COLO668 (cell line): ENCODE results near the gene MAP3K5.

Experiments
- DNase-seq: peaks from one replicate; lab custom pipeline; 2025; ENCODE audit not compliant: unreplicated experiment; lab: John Stamatoyannopoulos, UW

Gene MAP3K5

DNA sequence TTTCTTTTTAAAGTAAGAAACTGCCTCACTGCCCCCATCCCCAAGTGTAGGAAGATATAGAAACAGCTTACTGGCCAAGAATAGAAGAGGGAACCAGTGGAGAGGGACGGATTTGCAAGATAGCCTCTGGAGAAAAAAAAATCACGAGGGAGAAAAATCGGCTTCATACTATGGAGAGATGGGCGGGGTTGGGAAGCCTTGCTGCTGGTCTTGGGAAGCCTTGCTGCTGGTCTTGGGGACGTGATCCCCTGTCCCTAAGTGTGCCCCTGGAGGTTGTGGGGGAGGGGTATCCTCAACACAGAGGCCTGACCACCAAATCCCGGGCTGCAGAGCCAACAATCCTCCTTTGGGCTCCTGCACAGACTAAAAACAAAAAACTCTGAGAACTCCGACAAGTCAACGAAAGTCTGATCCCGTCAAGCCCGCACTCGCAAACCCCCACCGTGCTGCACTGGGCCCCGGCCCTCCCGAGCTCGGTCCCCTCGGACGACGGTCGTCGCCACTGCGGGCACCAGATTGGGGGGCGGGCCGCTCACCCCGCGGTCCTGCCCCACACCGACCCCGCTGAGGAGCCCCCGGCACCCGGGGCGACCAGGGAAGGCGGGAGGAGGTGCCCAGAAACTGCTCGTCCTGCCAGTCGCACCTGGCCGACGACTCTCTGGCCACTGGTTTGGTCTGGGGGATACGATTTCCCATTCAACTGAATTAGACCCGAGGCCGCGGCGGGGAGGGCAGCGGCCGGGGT lies 242.8 kb downstream of the MAP3K5 start:
- DNase-seq = peak; percentile 32

DNA sequence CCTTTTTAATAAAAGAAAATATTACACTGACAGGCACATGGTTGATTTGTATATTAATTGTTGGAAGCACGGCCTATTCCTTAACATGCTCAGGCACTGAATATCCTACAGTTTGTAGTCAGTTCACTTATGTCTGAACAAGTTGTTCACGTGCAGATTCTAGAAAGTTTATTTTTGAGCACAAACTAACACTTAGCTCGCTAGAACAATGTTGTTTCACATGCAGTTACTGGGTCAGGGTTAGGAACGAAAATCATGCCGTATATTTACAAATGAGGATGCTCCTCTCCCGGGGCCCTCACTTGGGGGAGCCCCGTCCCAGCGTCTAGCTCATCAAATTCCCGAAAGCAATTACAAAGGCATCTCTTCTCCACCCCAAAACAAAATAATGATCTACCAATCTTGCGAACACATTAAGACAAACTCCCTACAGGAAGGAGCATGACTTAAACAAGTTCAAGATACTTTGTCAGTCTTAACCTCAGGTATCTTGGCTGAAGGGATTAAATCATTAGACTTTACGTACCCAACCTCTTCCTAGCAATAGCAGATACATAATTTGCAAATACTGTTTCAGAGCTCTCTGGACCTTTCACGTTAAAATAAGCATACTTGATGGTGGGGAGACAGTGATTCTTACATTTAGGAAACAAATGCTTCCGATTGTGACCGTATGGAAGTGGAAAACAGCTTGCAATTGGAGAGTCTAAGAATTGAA lies 243.5 kb downstream of the MAP3K5 start:
- no peak for DNase-seq

DNA sequence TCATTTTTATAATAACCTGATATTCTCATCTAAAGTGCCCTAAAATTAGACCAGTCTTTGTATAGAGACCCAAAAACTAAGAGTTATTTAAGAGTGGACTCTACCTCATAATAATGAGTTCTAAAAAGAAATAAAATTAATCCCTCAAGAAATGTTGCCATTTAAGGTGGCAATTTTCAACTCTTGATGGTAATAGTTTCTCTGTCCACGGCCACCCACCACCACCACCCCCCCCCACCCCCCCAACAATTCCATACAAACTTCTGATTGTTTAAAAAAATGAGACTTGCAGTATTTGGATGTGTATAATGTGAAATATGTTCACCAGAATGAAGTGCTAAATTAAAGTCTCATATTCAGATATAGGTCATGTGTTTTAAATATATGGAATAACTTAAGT lies 244.4 kb downstream of the MAP3K5 start:
- DNase-seq = no peak

DNA sequence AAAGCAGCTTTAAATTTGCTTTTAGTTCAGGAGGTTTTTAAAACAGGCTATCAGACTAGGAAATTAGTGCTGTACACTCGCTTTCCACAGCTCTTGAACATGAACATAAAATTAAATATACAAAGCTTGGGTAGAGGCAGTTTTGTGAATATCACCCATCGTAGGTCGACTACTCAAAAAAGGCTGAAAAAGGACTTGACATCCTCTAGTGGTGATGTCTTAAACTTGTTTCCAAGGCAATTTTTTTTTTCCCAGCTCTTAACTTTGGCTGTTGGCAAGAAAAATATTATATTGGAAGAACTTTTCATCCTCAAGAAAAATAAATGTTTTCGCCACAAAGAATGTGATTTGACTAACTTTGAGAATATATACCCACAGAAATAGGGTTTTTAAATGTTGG lies 244.9 kb downstream of the MAP3K5 start:
- DNase-seq = no peak

DNA sequence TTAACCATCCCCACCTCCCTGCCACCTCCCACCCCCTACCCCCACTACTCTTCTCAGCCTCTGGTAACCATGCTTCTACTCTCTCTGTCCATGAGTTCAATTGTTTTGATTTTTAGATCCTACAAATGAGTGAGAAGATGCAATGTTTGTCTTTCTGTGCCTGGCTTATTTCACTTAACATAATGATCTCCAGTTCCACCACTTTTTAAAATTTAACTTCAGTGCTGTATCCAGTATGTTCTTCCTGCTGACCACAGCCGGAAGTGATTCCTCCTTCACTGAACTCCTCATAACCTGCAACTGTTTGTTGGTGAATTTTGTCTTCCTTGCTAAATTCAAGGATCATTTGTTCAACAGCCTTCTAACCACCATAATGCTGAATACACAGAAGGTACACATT lies 245.9 kb downstream of the MAP3K5 start:
- DNase-seq = no peak

DNA sequence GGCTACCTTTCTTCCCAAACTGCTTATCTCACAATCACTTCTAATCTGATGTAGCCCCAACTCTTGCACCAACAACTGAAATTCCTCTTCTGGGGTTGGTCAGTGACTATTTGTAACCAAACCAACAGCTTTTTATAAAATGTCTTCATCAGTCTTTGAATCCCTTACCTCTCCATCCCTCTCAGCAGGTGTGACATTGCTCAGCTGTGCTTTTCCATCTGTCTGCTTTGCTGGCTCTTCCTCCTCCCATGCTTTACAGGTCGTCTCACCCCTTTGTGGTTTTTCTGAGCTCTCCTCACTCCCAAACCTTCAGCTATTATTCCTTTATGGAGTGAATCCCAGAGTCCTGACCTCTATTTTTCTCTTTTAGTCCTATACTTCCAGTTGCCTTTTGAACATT lies 248.0 kb downstream of the MAP3K5 start:
- no peak for DNase-seq

DNA sequence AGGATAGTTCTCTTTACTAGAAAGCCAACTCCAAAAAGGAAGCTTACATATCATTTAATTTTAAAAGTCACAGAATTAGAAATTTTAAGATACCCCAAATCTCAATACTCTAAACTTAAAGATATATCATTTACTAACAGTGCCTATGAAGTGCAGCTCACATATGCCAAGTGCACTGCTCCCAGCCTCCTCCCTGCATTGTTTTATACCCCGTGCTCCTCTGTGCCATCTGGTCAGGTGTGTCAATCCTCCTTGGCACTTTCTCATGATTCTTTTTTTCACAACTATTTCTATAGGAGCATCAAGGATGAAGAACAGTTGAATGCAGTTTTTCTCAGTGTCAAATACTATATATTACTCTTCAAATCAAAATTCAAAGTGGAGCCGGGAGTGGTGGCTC lies 250.9 kb downstream of the MAP3K5 start:
- DNase-seq = no peak

DNA sequence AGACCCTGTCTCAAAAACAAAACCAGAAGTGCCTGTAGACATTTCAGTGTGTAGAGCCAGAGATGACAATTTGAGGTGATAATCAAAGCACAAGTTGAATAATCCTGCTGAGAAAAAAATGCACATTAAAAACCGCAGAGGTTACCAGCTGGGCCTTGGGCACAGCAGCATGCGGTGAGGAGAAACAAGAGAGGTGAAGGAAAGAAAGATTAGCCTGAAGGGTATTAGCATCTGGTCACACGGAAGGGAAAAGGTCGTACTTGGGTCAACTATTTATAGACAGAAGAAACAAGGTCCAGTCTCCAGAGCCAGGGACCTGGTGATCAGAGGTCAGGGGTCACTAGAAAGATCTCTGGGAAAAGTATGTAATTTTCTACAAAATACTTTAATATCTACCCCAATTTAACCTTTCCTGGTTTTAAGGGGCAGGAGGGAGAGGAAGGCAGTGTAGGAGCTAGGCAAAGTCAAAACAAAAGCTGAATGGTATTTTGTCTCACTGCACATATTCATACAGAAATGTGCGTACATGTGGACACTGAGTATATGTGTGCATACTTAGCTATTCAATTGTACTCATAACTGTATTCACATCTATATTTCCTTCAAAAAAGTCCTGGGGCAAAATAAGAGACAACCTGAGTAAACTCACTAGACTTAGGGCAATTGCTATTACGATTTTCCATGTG lies 252.2 kb downstream of the MAP3K5 start:
- no peak for DNase-seq

DNA sequence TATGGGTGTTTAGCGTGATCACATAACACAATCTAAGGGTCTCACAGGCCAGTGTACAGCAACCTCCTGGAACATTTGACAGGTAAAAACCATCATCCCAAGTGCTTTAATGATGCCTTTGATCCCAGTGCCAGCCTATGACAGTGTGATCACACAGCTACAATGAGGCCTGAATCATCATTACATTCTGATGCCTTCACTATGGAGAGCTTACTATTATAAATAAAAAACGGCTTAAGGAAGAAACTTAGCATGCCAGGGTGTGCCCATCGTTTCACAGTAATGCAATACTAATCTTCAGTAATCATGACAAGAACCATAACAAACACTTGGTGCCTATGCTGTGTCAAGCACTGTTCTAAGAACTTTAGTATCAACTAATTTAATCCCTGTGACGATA lies 253.4 kb downstream of the MAP3K5 start:
- no peak for DNase-seq

DNA sequence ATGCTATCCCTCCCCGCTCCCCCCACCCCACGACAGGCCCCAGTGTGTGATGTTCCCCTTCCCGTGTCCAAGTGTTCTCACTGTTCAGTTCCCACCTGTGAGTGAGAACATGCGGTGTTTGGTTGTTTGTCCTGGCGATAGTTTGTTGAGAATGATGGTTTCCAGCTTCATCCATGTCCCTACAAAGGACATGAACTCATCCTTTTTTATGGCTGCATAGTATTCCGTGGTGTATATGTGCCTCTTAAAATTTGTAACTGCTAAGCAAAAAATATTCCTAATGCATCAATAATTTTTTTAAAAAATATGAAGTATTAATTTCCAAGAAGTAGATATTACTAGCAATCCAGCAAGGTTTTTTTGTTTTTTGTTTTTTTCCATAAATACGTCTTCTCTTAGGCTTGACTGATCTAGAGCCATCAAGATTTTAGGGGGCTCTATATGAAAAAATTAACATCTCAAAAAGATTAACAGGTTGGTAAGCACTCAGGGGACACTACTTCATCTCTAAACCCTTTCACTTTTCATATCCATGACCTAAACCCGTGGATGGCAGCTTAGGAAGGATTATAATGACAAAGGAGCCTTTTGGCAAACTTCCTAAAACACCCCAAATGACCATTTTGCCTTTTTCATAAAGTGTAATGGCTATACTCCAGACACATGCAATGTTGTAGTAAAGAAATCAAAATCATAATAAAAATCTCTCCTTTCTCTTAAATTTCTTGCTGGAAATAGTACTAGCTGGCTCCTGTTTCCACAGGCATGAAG lies 256.2 kb downstream of the MAP3K5 start:
- DNase-seq = no peak

DNA sequence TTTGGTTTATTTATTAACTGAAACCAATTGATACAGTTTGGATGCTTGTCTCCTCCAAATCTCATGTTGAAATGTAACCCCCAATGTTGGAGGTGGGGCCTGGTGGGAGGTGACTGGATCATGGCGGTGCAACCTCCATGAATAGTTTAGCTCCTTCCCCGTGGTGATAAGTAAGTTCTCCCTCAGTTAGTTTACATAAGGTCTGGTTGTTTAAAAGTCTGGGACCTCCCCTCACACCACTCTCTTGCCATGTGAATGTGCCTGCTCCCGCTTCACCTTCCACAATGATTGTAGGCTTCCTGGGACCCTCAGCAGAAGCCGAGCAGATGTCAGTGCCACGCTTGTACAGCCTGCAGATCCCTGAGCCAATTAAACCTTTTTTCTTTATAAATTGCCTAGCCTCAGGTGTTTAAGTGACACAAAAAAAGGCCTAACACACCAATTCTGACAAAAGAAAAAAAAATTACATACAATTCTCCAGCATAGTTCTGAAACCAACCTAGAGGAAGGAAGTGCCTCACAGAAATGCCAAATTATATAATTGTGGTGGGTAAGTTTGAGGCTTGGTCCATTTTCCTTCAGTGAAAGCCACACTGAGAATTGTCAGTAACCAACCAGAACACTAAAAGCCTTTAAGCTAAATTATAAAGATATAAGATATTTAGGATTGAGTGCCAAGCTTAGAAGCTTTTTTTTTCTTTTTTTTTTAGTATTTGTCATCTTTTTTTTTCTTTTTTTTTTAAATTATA lies 257.1 kb downstream of the MAP3K5 start:
- DNase-seq = no peak

DNA sequence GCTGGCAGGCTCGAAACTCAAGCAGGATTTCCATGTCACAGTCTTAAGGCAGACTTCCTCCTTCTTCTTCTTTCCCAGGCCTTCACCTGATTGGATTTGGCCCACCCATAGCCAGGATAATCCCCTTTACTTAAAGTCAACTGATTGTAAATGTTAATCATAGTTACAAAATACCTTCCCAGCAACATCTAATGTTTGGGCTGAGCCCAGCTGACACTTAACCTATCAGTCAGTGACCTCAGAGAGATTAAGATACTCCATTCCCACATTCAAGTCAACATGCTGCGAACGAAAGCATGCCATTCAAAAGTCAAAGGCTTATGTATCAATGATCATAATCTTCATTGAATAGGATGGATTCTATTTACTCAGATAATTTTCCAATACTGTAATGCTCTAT lies 258.0 kb downstream of the MAP3K5 start:
- DNase-seq = no peak

DNA sequence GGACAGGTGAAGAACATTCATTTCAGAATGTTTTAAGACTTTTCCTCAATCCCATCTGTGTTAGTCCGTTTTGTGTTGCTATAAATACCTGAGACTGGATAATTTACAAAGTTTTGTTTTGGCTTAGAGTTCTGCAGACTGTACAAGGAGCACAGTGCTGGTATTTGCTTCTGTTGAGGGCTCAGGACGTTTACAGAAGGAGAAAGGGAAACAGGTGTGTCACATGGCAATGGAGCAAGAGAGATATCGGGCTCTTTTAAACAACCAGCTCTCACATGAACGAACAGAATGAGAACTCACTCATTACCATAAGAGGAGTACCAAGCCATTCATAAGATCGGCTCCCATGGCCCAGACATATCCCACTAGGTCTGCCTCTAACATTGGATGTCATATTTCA lies 258.8 kb downstream of the MAP3K5 start:
- no peak for DNase-seq

DNA sequence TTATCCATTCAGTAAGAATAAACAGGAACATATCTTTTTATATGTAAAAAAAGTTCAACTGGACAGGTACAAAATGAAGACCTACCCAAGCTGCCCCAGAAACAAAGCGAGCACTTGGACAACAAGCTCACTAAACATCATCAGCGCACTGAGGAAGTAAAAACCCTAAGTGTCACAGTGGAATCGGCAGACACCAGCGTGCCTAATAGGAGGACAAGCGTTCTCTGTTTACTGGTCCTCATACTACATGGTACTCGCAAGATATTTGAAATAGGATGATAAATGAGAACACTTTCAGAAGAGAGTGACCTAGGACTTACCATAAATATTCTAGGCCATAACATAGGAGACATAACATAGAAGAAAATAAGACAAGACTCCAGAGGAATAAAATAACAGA lies 260.2 kb downstream of the MAP3K5 start:
- DNase-seq = no peak

DNA sequence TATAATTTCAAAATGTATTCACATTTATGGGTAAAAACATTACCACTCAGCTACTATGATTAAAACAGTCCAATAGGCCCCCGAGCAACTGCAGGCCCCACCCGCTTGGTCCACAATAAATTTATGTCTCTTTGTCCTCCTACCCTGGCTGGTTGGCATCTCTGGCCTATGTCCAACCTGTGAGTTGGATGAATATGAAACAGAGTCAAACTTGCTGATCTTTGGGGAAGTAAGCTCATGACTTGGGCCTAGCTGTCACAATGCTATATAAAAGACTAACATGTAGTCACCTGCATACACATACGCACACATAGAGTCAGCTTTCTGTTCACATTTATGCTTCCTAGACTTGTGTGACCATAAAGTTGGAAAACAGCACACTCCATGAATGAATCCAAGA lies 262.6 kb downstream of the MAP3K5 start:
- DNase-seq = no peak

DNA sequence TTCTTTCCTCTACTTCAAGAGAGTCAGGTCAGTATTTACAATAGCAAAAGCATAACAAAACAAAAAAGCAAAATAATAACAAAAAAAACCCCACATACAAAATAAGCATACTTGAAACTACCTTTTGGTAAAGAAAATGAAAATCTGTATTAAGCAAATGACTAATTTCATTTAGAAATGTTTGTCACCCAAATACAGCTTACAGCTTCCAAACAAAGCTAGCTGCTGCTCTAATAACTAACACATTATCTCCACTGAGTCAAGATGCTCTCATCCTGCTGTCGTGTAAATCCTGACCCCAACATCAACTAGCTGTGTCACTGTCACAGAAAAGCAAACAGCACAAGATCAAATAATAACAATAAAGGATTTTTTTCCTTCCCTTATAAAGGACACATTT lies 263.8 kb downstream of the MAP3K5 start:
- DNase-seq = no peak

DNA sequence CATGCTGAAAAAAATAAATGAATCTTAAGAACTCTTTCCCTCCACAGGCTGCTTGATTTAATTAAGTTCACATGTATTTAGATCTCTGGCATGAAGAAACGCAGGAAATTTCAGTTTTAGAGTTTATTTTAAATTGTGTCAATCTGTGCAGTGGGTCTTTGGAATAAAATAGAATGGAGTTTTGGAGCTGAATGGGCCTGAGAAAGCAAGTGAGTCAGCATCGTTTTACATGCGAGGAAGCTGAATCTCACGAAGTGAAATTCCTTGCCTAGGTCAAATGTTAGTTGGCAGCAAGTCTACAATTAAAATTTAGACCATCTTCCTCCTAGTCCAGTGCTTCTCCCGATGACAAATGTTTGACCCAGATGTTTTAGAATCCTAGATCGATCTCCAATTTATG lies 264.4 kb downstream of the MAP3K5 start:
- no peak for DNase-seq

DNA sequence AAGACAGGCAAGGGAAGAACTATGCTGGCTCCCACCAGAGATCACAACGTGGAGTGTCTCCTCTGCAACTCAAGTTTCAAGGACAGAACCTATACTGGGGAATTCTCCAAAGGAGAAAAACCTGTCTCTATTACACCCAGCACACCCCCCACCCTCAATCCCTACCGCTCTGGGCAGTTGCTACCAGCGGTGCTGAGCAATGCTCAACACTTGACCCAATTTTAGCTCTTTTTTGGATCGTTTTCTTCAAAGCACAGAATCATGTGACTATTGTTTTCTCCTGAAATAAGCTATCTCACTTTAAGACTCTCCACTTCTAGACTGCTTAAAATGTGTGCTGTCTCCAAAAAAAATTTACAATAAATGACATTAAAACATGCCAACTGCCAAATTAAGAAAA lies 265.3 kb downstream of the MAP3K5 start:
- DNase-seq = no peak

DNA sequence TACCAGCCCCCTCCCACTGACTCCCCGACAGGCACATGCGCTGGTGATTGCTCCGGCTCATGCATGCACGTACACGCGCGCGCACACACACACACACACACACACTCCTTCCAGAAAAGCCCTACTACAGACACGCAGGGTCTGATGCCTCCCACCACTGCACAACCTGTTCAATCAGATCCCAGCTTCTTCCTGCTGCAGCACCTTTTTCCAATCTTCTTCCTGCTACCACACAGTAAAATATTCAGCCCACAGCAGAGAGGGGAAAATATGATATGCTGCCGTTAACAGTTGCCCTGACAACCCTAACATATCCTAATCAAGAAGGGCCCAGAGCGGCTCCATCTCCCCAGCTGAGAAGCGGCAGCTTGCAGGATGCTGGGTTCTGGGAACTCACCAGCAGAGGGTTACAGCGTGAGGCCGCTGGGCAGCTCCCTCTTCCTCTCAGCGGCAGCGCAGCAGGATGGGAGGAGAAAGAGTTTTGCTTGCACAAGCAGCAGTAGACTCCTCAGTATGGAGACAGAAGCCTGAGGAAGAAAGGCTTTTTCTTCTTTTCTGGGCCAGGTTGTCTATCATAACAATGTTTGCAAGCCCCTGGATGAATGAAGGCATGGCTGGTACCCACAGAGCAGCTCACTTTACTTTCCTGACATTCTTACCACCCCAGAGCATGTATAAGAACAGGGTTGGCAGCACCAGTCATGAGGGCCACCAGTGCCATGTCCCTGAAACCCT lies 265.9 kb downstream of the MAP3K5 start:
- peak; percentile 61 for DNase-seq

DNA sequence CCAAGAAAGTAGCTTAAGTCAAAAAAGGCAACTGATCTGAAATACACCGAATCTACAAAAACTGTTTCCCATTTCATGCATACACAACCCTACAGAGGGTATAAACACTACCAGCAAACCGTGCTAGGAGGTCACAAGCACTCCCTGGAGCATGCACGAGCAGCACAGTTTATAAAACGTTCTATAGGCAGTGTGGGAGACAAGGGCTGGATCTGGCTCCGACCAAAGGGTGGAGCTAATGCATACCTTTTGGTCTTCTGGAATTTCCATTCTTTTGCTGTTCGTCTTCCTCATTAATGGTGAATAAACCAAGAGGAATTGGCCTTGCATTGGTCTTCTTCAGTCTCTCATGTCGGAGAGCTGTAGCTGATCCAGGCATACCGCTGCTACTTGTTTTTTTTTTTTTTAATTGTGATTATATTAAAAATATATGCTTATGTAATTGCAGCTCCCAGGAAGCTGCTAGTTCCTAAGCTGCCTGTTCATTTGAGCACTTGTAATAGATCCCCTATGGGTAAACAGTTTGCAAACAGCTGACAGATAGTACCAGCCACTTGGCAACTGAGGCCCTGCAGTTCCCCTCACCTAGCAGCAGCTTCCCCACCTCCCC lies 266.6 kb downstream of the MAP3K5 start:
- DNase-seq = peak; percentile 17
